GM04503 (cell line): ENCODE results near the gene GCC2.
A peak's percentile ranks its signal among the peaks of the same experiment; 100 is the strongest.
"Not testable (repeated sequence)": the region's sequence is repeated elsewhere in the genome, so short reads cannot be mapped to it uniquely, and the experiment has no call there.

Experiments
- DNase-seq: peaks from one replicate; pipeline ENCODE4 v3.0.0-alpha.2; 2012; ENCODE audit warnings: low read depth

GCC2 gene

GRCh38 chr2:108441712-108442111 is 7.3 kb upstream of the GCC2 start:
- DNase-seq: no peak

GRCh38 chr2:108444941-108445840 is 3.8 kb upstream of the GCC2 start:
- DNase-seq: no peak

- no peak for DNase-seq
Measured at GRCh38 chr2:108446703-108447102, 2.3 kb upstream of the GCC2 start.

GRCh38 chr2:108447947-108448677 is 894 bp upstream of the GCC2 start:
- no peak for DNase-seq

GRCh38 chr2:108449410-108450130 is 564 bp downstream of the GCC2 start:
- DNase-seq: no peak

- no peak for DNase-seq
Measured at GRCh38 chr2:108450863-108451262, 1.9 kb downstream of the GCC2 start.

- DNase-seq: no peak
Measured at GRCh38 chr2:108451976-108452375, 3.0 kb downstream of the GCC2 start.

- DNase-seq: not testable (repeated sequence)
Measured at GRCh38 chr2:108453530-108453929, 4.5 kb downstream of the GCC2 start.

GRCh38 chr2:108454440-108454839 is 5.4 kb downstream of the GCC2 start:
- DNase-seq: no peak

- DNase-seq: no peak
Measured at GRCh38 chr2:108455571-108455970, 6.6 kb downstream of the GCC2 start.

- no peak for DNase-seq
Measured at GRCh38 chr2:108458082-108458481, 9.1 kb downstream of the GCC2 start.

- no peak for DNase-seq
Measured at GRCh38 chr2:108459441-108459840, 10.4 kb downstream of the GCC2 start.

- no peak for DNase-seq
Measured at GRCh38 chr2:108460345-108461037, 11.5 kb downstream of the GCC2 start.

GRCh38 chr2:108477099-108477498 is 28.1 kb downstream of the GCC2 start:
- no peak for DNase-seq

- no peak for DNase-seq
Measured at GRCh38 chr2:108485253-108485652, 36.2 kb downstream of the GCC2 start.

GRCh38 chr2:108490506-108491122 is 41.6 kb downstream of the GCC2 start:
- DNase-seq: no peak

- DNase-seq: no peak
Measured at GRCh38 chr2:108491848-108492247, 42.8 kb downstream of the GCC2 start.

- peak; percentile 37 for DNase-seq
Measured at GRCh38 chr2:108492364-108492763, 43.4 kb downstream of the GCC2 start.

GRCh38 chr2:108496167-108496566 is 47.2 kb downstream of the GCC2 start:
- DNase-seq: not testable (repeated sequence)

GRCh38 chr2:108507620-108508019 is 58.6 kb downstream of the GCC2 start:
- not testable (repeated sequence) for DNase-seq

- not testable (repeated sequence) for DNase-seq
Measured at GRCh38 chr2:108512431-108512830, 63.4 kb downstream of the GCC2 start.
